ENCODE measurements around the gene LHFPL2.

LHFPL2 gene

DNA sequence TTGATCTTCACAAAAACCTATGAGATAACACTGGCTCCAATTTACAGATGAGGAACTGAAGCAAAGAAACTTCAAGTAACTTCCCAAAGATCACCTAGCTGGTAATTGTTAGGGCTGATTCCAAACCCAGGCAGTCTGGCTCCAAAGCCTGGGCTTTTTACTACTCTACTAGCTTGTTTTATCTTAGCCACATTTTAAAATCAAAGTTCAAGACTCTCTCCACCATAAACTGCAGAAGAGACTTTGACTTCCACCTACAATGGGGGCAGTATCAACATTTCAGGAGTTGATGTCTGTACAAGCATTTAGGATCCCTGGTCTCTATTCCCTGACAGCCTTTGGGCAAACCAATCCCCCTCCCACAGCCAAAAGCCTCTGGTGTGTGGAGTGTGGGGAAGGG lies 33.8 kb downstream of the LHFPL2 start:
- DNase-seq: no peak

DNA sequence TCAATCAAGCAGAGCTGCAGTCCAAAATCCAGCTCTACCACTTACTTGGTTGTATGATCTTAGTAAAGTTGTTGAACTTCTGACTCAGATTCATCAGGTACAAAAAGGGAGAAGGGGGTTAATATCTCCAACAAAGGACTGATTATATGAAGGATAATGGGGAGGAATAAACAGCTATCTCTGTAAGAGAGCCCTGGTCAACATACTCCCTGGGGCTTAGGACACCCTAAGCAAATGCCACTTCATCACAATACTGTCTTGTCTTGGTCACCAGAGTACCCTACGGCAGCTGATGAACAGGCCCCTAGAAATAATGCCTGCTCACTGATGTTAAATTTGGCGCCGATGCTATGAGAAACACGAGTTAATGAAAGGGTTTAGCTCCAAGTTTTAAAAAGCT lies 34.8 kb downstream of the LHFPL2 start:
- DNase-seq: no peak

DNA sequence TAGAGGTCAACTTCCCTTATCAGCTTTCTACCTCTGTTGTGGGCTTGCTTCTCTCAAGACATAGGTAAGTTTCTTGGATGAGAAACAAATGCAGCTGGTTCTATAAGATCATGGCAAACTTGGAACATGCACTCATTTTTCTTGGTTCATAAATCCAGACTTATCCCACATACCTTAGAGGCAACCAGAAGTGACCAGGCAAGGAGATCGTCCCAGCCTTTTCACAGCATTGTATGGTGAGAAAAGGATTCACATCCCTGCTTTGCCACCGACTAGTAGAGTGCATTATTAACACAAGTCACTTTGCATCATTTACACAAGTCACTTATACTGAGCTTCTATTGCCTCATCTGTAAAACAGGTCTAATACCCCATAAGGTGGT lies 35.4 kb downstream of the LHFPL2 start:
- no peak for DNase-seq

- DNase-seq: no peak
These were observed 36.1 kb downstream of the LHFPL2 start for GRCh38 chr5:78612227-78613150.

DNA sequence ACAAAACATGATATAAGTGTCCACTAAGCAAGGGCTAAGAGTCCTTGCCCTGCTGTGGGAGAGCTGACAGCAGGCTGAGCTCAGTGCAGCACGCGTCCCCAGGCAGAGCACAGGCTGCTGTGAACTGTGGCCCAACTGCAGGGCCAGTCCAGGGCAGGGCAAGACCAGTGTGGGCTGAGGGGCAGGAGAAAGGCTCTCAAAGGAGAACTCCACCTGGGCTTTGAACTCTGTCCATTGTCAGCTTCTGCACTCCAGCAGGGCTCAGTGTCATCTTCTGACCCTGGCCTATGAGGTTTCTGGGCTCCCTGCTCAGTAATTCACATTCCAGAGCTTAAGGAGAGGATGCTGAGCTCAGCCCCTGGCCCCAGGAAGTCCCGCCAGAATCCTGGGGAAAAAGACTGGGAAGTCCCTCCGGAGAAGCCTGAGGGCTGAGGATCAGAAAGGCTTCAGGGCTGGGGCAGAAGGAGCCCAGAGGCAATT lies 37.4 kb downstream of the LHFPL2 start:
- no peak for DNase-seq

DNA sequence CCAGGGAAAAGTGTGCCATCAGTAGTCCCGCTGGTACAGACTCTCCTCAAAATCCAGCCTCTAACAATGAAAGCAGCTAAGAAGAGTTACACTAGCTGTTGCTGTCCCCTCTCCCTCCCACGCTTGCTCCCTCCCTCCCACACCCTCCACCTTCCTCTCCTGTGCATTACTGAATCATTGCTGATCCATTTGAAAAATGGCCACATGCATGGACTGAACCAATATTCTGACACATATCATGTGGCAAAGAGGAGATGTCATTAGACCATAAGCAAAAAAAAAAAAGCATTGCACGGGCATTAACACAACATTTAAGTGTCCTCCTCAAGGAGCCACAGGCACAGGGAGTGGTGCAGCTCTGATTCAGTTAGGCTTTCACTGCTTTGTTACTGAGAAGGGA lies 37.9 kb downstream of the LHFPL2 start:
- DNase-seq: no peak

DNA sequence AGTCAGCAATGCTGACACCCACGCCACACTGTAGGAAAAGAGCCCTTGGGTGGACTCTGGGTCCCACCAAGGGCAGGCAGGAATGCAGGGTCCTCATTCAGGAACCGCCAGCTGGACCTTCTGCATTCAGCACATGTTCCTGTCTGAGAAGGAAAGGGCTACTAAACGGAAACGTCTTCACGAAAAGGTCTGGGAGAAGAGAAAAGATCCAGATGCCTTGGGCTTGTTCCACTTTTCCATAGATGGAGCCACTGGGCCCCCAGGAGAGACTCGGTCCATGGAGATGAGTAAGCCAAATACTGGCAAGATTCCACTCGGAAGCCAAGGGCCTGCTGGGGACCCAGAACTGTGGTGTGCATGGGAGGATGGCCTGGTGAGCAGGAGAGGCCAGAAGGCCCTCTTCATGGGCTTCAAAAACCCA lies 38.4 kb downstream of the LHFPL2 start:
- DNase-seq: no peak

DNA sequence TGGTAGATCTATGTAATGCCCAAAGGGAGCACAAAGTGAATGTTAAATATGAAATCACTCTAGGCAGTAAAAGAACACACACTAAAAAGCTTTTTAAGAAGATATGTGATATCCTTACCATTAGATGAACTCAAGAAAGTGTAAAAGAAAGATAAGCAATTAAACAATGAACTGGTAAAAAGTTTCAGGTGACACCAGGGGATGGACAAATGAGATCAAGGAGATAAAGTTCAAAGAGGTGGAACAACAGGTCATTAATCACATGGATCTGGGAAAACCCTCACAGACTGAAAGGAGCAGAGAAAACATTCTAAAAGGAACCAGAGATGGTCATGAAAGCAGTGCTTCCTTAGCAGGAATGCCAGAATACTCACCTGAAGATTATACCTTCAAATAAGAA lies 40.7 kb downstream of the LHFPL2 start:
- DNase-seq: no peak

DNA sequence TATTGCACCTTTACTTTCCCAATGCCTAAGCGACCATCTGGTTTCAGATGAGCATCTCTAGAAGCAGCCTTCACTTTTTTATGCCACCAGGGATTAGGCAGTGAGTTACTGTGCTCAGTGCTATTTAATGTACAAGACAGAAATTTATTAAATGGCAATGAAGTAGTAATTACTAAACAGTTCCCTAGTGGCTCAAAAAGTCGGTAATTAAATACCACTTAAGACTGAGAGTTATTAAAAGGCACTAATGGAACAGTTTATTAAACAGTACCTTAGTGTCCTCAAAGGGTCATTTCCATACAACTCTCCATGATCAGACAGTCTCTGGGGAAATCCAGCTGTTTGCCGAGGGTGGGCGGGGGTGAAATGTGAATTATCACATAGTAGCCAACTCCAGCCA lies 42.3 kb downstream of the LHFPL2 start:
- no peak for DNase-seq

GRCh38 chr5:78605611-78606010 lies 43.0 kb downstream of the LHFPL2 start:
- DNase-seq: no peak

GRCh38 chr5:78604689-78605285 lies 43.8 kb downstream of the LHFPL2 start:
- DNase-seq: no peak

DNA sequence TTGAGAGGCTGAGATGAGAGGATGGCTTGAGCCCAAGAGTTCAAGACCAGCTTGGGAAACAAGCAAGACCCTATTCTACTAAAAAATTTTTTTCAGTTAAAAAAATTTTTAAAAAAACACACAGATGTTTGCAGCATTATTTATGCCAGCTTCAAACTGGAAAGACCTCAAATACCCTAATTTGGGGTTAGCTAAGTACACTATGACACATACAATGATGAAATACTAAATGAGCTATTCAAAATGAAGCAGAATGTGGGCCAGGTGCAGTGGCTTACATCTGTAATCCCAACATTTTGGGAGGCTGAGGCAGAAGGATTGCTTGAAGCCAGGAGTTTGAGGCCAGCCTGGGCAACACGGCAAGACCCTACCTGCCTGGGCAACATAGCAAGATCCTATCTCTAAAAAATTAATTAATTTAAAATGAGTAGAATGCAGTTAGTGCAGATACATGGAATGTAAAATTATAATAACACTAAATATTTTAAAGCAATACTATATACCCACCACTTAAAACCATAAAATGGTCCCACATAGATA lies 44.9 kb downstream of the LHFPL2 start:
- no peak for DNase-seq

DNA sequence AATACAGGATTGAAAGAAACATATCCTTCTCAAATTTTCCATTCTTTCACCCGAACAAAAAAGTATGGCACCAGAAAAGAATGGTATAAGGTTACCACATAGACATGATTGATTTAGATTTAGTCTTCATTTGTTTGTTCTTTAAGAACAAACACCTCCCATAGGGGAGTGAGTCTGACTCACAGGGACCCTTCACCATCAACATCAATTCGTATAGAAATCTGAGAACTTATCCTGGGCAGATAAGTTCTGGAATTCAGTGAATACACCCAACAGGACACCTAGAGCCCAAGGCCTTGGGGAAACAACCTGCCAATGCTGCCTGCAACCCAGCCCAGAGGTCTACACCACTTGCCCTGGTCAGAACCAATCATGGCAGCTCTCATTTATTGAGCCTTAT lies 46.2 kb downstream of the LHFPL2 start:
- DNase-seq: no peak

- DNase-seq: no peak
These were observed 46.8 kb downstream of the LHFPL2 start for GRCh38 chr5:78601559-78602314.

- no peak for DNase-seq
These were observed 47.7 kb downstream of the LHFPL2 start for GRCh38 chr5:78600687-78601414.

DNA sequence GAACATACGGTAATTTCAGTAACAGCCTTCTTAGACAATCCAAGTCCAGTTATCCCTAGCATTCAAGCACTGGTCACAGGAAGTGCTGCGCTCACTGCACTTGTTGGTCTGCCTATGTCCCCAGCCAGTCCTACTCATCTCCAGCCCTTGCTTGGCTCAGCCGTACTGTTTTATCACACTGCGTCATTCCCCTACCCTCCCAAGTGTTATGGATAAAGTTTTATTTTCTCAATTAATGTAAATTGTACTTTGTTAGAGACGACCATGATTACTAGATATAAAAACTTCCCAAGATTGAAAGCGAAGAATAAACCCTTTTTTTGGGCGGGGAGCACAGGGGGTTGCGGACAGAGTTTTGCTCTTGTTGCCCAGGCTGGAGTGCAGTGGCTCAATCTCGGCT lies 49.6 kb downstream of the LHFPL2 start:
- DNase-seq: no peak

DNA sequence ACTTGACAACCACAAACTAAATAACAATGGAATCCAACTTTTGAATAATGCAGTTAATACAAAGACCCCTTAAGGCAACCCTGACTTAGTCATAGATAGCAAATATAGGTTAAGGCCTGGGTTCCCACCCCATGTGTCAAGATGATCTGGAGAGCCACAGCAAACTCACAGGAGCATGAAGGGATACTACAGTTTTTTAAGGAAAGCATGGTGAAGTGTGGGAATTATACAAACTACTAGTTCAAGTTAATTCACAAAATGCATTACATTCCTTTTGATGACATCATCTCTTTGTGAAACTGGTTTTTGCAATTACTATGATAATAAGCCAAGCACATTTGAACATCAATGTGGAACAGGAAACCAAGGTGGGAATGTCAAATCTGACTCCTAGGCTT lies 50.6 kb downstream of the LHFPL2 start:
- DNase-seq: no peak

DNA sequence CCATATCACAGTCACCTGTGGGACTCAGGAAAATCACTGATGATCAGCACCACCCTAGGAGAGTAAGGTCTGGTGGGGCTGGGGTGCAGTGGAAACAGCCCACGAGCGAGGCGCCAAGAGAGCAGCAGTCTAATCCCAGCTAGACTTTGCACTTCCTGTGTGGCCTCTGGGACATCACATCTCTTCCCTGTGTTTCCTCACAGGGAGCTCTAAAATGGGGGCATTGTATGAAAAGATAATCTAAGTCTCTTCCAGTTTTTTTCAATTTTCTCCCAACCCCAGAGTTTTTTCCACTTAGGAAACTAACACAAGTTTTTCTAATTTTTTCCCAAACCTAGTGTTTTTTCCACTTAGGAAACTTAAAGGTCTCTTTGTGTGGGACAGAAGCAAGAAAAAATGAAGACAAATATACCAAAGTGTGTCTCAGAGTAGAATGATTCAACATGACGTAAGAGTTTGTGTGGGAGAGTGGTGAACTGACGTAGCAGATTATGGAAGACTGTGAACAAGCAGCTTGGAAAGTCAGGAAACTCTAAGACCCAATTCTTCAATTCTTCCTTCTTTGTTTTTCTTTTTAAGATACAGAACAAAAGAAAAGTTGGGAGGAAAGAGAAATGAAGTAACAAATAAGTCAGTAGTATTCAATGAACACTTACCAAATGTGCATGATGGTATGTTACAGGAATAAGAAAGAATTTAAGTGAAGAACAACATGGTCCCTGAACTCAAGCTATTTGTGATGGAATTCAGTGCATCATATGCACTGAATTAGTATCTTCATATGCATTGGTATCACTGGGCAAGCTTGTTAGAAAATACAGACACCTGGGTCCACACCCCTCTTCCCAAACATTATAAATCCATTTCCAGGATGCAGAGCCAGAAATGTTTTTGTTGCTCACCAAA lies 51.3 kb downstream of the LHFPL2 start:
- no peak for DNase-seq

DNA sequence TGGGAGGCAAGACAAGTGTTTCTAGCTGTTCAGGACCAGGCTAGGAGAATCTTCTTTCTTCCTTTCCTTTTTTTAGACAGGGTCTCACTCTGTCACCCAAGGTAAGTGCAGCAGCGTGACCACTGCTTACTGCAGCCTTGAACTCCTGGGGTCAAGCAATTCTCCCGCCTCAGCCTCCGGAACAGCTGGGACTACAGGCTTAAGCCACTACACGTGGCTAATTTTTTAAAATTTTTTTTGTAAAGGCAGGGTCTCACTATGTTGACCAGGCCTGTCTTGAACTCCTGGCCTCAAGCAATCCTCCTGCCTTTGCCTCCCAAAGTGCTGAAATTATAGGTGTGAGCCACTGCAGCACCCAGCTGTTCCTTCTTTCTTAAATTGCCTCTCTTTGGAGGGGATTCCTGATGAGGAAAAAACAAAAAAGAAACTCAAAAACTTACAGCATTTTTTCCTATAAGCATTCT lies 53.1 kb downstream of the LHFPL2 start:
- DNase-seq: no peak

- DNase-seq: no peak
These were observed 53.7 kb downstream of the LHFPL2 start for GRCh38 chr5:78594610-78595457.

All from effector CD4-positive, alpha-beta T cell (primary cell).